HEK293T (cell line): ENCODE results near the gene SLC2A4.

Experiments used
- CTCF ChIA-PET: fragments of 350-600 bp; formaldehyde crosslinking; extraction: SDS; loops from one replicate; lab custom pipeline; 2021; ENCODE audit warnings: antibody characterized with exemption, inconsistent platforms; lab: Yijun Ruan, JAX
- POLR2A ChIA-PET: fragments of 350-600 bp; formaldehyde crosslinking; extraction: SDS; loops from one replicate; lab custom pipeline; 2020; ENCODE audit warnings: antibody characterized with exemption, inconsistent platforms; lab: Yijun Ruan, JAX
- DNase-seq: peaks from one replicate; pipeline ENCODE4 v3.0.0; 2012; ENCODE audit warnings: mixed read lengths; ENCODE audit errors: extremely low spot score
- ARNT ChIP-seq: fragments of 450-650 bp; IDR thresholded peaks from 2 replicates; pipeline ENCODE4 v1.6.1; 2017; ENCODE audit warnings: mild to moderate bottlenecking
- BHLHE40 ChIP-seq: fragments of 450-650 bp; IDR thresholded peaks from 2 replicates; pipeline ENCODE4 v1.6.1; 2016; ENCODE audit warnings: mild to moderate bottlenecking, moderate library complexity, borderline replicate concordance
- CTBP1 ChIP-seq: fragments of 450-650 bp; IDR thresholded peaks from 2 replicates; pipeline ENCODE4 v1.6.1; 2016; ENCODE audit warnings: borderline replicate concordance
- ELF4 ChIP-seq: fragments of 450-650 bp; IDR thresholded peaks from 2 replicates; pipeline ENCODE4 v1.6.1; 2017; ENCODE audit warnings: antibody characterized with exemption
- FOXA1 ChIP-seq: fragments of 450-650 bp; IDR thresholded peaks from 2 replicates; pipeline ENCODE4 v1.6.1; 2016; ENCODE audit warnings: mild to moderate bottlenecking
- FOXK2 ChIP-seq: fragments of 450-650 bp; IDR thresholded peaks from 2 replicates; pipeline ENCODE4 v1.6.1; 2016; ENCODE audit warnings: mild to moderate bottlenecking
- FOXM1 ChIP-seq: fragments of 450-650 bp; IDR thresholded peaks from 2 replicates; pipeline ENCODE4 v1.6.1; 2017; ENCODE audit warnings: mild to moderate bottlenecking, borderline replicate concordance
- HDGF ChIP-seq: fragments of 450-650 bp; IDR thresholded peaks from 2 replicates; pipeline ENCODE4 v1.6.1; 2017; ENCODE audit warnings: antibody characterized with exemption, borderline replicate concordance
- L3MBTL2 ChIP-seq: fragments of 450-650 bp; conservative IDR thresholded peaks from 2 replicates; pipeline ENCODE4 v1.6.1; 2016; ENCODE audit warnings: mild to moderate bottlenecking
- LEF1 ChIP-seq: fragments of 450-650 bp; IDR thresholded peaks from 2 replicates; pipeline ENCODE4 v1.6.1; 2017; ENCODE audit warnings: mild to moderate bottlenecking, borderline replicate concordance
- NFRKB ChIP-seq: fragments of 450-650 bp; IDR thresholded peaks from 2 replicates; pipeline ENCODE4 v1.6.1; 2016; ENCODE audit warnings: mild to moderate bottlenecking, moderate library complexity
- PKNOX1 ChIP-seq: fragments of 450-650 bp; IDR thresholded peaks from 2 replicates; pipeline ENCODE4 v1.6.1; 2016
- SP1 ChIP-seq: fragments of 450-650 bp; IDR thresholded peaks from 2 replicates; pipeline ENCODE4 v1.6.1; 2017
- SUZ12 ChIP-seq: fragments of 450-650 bp; IDR thresholded peaks from 2 replicates; pipeline ENCODE4 v1.6.1; 2016; ENCODE audit warnings: mild to moderate bottlenecking
- TARDBP ChIP-seq: fragments of 450-650 bp; IDR thresholded peaks from 2 replicates; pipeline ENCODE4 v1.6.1; 2016
- ZNF384 ChIP-seq: fragments of 450-650 bp; IDR thresholded peaks from 2 replicates; pipeline ENCODE4 v1.6.1; 2016

The SLC2A4 gene

GRCh38 chr17:7246779-7247178, 34.7 kb upstream of the SLC2A4 start:
- TF ChIP-seq NFRKB: no peak
- TF ChIP-seq LEF1: no peak
- no peak for TF ChIP-seq ZNF384
- TF ChIP-seq BHLHE40: no peak
- TF ChIP-seq SP1: no peak
- no peak for TF ChIP-seq ELF4
- TF ChIP-seq FOXK2: no peak
- DNase-seq: no peak
- ChIA-PET POLR2A (no interaction called here), CTCF (interaction anchor here (1.1 kb wide), 1 partner anchor 11 kb away, joined by 3 read pairs; no protein-coding TSS in a partner anchor)

- TF ChIP-seq CTBP1: no peak
- TF ChIP-seq SUZ12: no peak
- TF ChIP-seq TARDBP: no peak
- TF ChIP-seq ZNF384: no peak
- no peak for TF ChIP-seq HDGF
- no peak for TF ChIP-seq L3MBTL2
- TF ChIP-seq BHLHE40: no peak
- TF ChIP-seq FOXK2: no peak
- no peak for TF ChIP-seq ARNT
- no peak for TF ChIP-seq LEF1
- no peak for TF ChIP-seq ELF4
- TF ChIP-seq SP1: no peak
- TF ChIP-seq FOXA1: no peak
- TF ChIP-seq FOXM1: no peak
- TF ChIP-seq PKNOX1: no peak
- TF ChIP-seq NFRKB: no peak
- ChIA-PET CTCF (no interaction called here), POLR2A (interaction anchor here (4.3 kb wide), 1 partner anchor 9 kb away, joined by 52 read pairs; the partner anchor contains the start of genes GABARAP and PHF23)
- DNase-seq: no peak
Measured at GRCh38 chr17:7248796-7249195, 32.7 kb upstream of the SLC2A4 start.

- ChIA-PET POLR2A (interaction anchor here (4.3 kb wide), 1 partner anchor 9 kb away, joined by 52 read pairs; the partner anchor contains the start of genes GABARAP and PHF23), CTCF (no interaction called here)
- TF ChIP-seq FOXA1: no peak
- TF ChIP-seq SP1: no peak
- TF ChIP-seq PKNOX1: no peak
- DNase-seq: no peak
Measured at GRCh38 chr17:7249214-7249613, 32.3 kb upstream of the SLC2A4 start.

GRCh38 chr17:7249830-7250229, 31.7 kb upstream of the SLC2A4 start:
- ChIA-PET CTCF (no interaction called here), POLR2A (interaction anchor here (4.3 kb wide), 1 partner anchor 10 kb away, joined by 52 read pairs; the partner anchor contains the start of genes GABARAP and PHF23)
- no peak for DNase-seq
- TF ChIP-seq FOXK2: no peak
- TF ChIP-seq CTBP1: no peak
- TF ChIP-seq ZNF384: no peak
- no peak for TF ChIP-seq HDGF
- TF ChIP-seq FOXA1: no peak
- TF ChIP-seq PKNOX1: no peak
- TF ChIP-seq L3MBTL2: no peak
- no peak for TF ChIP-seq SUZ12
- no peak for TF ChIP-seq SP1
- TF ChIP-seq FOXM1: no peak
- TF ChIP-seq NFRKB: no peak
- TF ChIP-seq ELF4: no peak
- TF ChIP-seq BHLHE40: no peak
- TF ChIP-seq ARNT: no peak
- TF ChIP-seq TARDBP: no peak
- no peak for TF ChIP-seq LEF1

- DNase-seq: no peak
- ChIA-PET POLR2A (interaction anchor here (1.0 to 4.3 kb wide), 3 partner anchors 11 to 37 kb away, joined by 3 to 52 read pairs (median 3); partner anchors contain the start of genes GABARAP and PHF23), CTCF (interaction anchor here (0.6 to 1.7 kb wide), 3 partner anchors 10 to 30 kb away, joined by 3 read pairs; partner anchors contain the start of gene SLC2A4)
- TF ChIP-seq PKNOX1 (no peak), ELF4 (no peak), NFRKB (no peak), L3MBTL2 (no peak), HDGF (no peak), ZNF384 (no peak), SP1 (no peak), CTBP1 (no peak), BHLHE40 (no peak), TARDBP (no peak), FOXK2 (no peak), SUZ12 (no peak), ARNT (no peak)
Measured at GRCh38 chr17:7250695-7251627, 30.6 kb upstream of the SLC2A4 start.
